OCI-LY1 (cell line): Measurements from ENCODE around the gene TRIM74.
"Not testable (repeated sequence)": the region's sequence is repeated elsewhere in the genome, so short reads cannot be mapped to it uniquely, and the experiment has no call there.

ENCODE experiments used
- EZH2 ChIP-seq: fragments of 200-600 bp; sonication (generic), shearing (Covaris generic); IDR thresholded peaks from 2 replicates; pipeline ENCODE4 v1.8.0; 2017; ENCODE audit warnings: borderline replicate concordance, mixed run types, mild to moderate bottlenecking, antibody characterized with exemption, low read length, moderate library complexity, mixed read lengths
- TF ChIP-seq, protein P1 (sequence below): fragments of 200-600 bp; sonication (generic), shearing (Covaris generic); IDR thresholded peaks from 2 replicates; pipeline ENCODE4 v1.5.1; 2017; ENCODE audit warnings: mild to moderate bottlenecking, antibody characterized with exemption, low read length, moderate library complexity, mixed read lengths

DNA sequence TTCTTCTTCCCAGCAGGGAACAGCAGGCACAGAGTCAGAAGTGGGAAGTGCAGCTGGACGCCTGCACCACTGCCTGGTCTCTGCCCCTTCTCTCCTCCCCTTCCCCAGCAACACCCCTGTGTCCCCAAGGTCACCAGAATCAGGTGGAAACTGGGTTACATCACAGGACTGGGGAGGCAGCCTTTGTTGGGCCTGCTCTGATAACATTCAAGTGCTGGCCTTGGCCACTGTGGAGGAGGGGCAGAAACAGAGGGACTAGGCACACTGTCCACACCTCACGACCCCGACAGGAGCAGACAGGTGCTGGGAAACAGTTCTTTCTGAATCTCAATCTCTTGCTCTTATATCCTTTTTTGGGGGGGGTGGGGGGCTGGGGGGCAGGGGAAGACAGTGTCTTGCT, 2.4 kb downstream of the TRIM74 start:
- TF ChIP-seq, protein P1, sequence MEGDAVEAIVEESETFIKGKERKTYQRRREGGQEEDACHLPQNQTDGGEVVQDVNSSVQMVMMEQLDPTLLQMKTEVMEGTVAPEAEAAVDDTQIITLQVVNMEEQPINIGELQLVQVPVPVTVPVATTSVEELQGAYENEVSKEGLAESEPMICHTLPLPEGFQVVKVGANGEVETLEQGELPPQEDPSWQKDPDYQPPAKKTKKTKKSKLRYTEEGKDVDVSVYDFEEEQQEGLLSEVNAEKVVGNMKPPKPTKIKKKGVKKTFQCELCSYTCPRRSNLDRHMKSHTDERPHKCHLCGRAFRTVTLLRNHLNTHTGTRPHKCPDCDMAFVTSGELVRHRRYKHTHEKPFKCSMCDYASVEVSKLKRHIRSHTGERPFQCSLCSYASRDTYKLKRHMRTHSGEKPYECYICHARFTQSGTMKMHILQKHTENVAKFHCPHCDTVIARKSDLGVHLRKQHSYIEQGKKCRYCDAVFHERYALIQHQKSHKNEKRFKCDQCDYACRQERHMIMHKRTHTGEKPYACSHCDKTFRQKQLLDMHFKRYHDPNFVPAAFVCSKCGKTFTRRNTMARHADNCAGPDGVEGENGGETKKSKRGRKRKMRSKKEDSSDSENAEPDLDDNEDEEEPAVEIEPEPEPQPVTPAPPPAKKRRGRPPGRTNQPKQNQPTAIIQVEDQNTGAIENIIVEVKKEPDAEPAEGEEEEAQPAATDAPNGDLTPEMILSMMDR = not testable (repeated sequence)
- not testable (repeated sequence) for TF ChIP-seq EZH2
